Measurements from ENCODE around the gene THSD7A.

The THSD7A gene

GRCh38 chr7:11841657-11842056 lies 9.7 kb upstream of the THSD7A start:
- Histone ChIP-seq H3K27me3 (no peaks in the 10 kb centered on the region), H3K9me3 (no peaks in the 10 kb centered on the region), H3K4me1 (ENCODE audit: control insufficient read depth in 1 of 2, insufficient read depth in 1 of 2, low read depth in 1 of 2, low read length in 1 of 2) (no peaks in the 10 kb centered on the region), H3K27ac (no peak overlapping the region), H3K4me3 (ENCODE audit: low read depth in 1 of 2, low read length in 1 of 2) (no peak overlapping the region), H3K36me3 (no peaks in the 10 kb centered on the region)
- TF ChIP-seq, protein P1, sequence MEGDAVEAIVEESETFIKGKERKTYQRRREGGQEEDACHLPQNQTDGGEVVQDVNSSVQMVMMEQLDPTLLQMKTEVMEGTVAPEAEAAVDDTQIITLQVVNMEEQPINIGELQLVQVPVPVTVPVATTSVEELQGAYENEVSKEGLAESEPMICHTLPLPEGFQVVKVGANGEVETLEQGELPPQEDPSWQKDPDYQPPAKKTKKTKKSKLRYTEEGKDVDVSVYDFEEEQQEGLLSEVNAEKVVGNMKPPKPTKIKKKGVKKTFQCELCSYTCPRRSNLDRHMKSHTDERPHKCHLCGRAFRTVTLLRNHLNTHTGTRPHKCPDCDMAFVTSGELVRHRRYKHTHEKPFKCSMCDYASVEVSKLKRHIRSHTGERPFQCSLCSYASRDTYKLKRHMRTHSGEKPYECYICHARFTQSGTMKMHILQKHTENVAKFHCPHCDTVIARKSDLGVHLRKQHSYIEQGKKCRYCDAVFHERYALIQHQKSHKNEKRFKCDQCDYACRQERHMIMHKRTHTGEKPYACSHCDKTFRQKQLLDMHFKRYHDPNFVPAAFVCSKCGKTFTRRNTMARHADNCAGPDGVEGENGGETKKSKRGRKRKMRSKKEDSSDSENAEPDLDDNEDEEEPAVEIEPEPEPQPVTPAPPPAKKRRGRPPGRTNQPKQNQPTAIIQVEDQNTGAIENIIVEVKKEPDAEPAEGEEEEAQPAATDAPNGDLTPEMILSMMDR (IDR thresholded peaks at IDR 0.05) = no peak

- TF ChIP-seq, protein P1 (IDR thresholded peaks at IDR 0.05) = no peak
- Histone ChIP-seq H3K4me3 (ENCODE audit: low read depth in 1 of 2, low read length in 1 of 2) (no peak overlapping the region), H3K9me3 (no peaks in the 10 kb centered on the region), H3K27me3 (peaks cover 39% of the 10 kb centered on the region), H3K27ac (no peak overlapping the region), H3K36me3 (no peaks in the 10 kb centered on the region), H3K4me1 (ENCODE audit: control insufficient read depth in 1 of 2, insufficient read depth in 1 of 2, low read depth in 1 of 2, low read length in 1 of 2) (peaks cover 11 to 13% of the 10 kb centered on the region in 2 experiments)
Observed at GRCh38 chr7:11835260-11835659, 3.3 kb upstream of the THSD7A start.

DNA sequence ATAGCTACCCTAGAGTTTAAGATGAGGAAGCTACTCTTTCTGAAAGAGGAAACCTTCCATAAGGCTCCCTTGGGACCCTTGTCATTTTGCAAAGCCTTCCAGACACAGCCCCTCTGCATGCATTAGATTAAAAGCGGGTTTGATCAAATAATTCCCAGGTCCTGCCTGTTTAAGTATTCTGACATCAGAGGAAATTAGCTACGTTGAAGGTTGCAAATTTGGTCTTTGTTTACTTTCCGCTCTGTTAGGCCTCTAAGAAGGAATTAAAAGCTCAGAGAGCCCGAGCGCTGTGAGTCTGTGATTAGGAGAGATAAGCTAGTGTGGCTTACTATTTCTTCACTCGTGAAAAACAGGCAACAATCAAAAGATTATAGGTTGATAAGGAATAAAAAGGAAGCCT lies 1.4 kb upstream of the THSD7A start:
- Histone ChIP-seq H3K4me1 (ENCODE audit: control insufficient read depth in 1 of 2, insufficient read depth in 1 of 2, low read depth in 1 of 2, low read length in 1 of 2) (peaks cover 11 to 13% of the 10 kb centered on the region in 2 experiments), H3K27ac (no peak overlapping the region)

GRCh38 chr7:11831156-11831735 lies 752 bp downstream of the THSD7A start:
- TF ChIP-seq, protein P1 (IDR thresholded peaks at IDR 0.05) = no peak
- H3K27me3 ChIP-seq = peaks cover 53% of the 10 kb centered on the region
- peak overlapping the region; percentile 25 to 47 for H3K4me3 ChIP-seq (ENCODE audit: low read depth in 1 of 2, low read length in 1 of 2)
- no peaks in the 10 kb centered on the region for H3K36me3 ChIP-seq
- H3K27ac ChIP-seq = no peak overlapping the region
- no peaks in the 10 kb centered on the region for H3K9me3 ChIP-seq
- peaks cover 11 to 13% of the 10 kb centered on the region in 2 experiments for H3K4me1 ChIP-seq (ENCODE audit: control insufficient read depth in 1 of 2, insufficient read depth in 1 of 2, low read depth in 1 of 2, low read length in 1 of 2)

More for the DNA sequence above, 1.4 kb upstream of the THSD7A start:
- Histone ChIP-seq H3K36me3 (no peaks in the 10 kb centered on the region), H3K27me3 (peaks cover 53% of the 10 kb centered on the region), H3K4me3 (ENCODE audit: low read depth in 1 of 2, low read length in 1 of 2) (no peak overlapping the region), H3K9me3 (no peaks in the 10 kb centered on the region)
- TF ChIP-seq, protein P1 (IDR thresholded peaks at IDR 0.05) = no peak

GRCh38 chr7:11830582-11831155 lies 1.3 kb downstream of the THSD7A start:
- no peaks in the 10 kb centered on the region for H3K36me3 ChIP-seq
- no peak overlapping the region for H3K27ac ChIP-seq
- H3K4me1 ChIP-seq (ENCODE audit: control insufficient read depth in 1 of 2, insufficient read depth in 1 of 2, low read depth in 1 of 2, low read length in 1 of 2) = peaks cover 11 to 13% of the 10 kb centered on the region in 2 experiments
- peaks cover 53% of the 10 kb centered on the region for H3K27me3 ChIP-seq
- H3K9me3 ChIP-seq = no peaks in the 10 kb centered on the region
- TF ChIP-seq, protein P1 (IDR thresholded peaks at IDR 0.05) = no peak
- H3K4me3 ChIP-seq (ENCODE audit: low read depth in 1 of 2, low read length in 1 of 2) = peak overlapping the region in 1 of 2 experiments; percentile 47

All from neutrophil (primary cell).